GM12891 (cell line): Measurements from ENCODE around the gene SPATA33.

Source experiments
- DNase-seq: peaks from one replicate; pipeline ENCODE4 v3.0.0; 2011; ENCODE audit warnings: low spot score; ENCODE audit not compliant: insufficient read length
- FAIRE-seq: peaks from 2 replicates; lab custom pipeline; 2011; peaks lifted over from hg19 to GRCh38; lab: Jason Lieb, UNC
- PAX5 ChIP-seq: IDR thresholded peaks from 2 replicates; pipeline ENCODE4 v1.6.1; 2011; ENCODE audit warnings: low read length, moderate library complexity, mild to moderate bottlenecking; ENCODE audit not compliant: insufficient read depth, severe bottlenecking
- POLR2A ChIP-seq: IDR thresholded peaks from 2 replicates; pipeline ENCODE4 v1.6.1; 2011; ENCODE audit warnings: low read depth, low read length, control low read depth
- POLR2AphosphoS5 ChIP-seq: IDR thresholded peaks from 2 replicates; pipeline ENCODE4 v1.6.1; 2011; ENCODE audit warnings: low read depth, low read length, control low read depth
- POU2F2 ChIP-seq: IDR thresholded peaks from 2 replicates; pipeline ENCODE4 v1.6.1; 2011; ENCODE audit warnings: low read depth, mild to moderate bottlenecking, control low read depth, low read length, moderate library complexity
- SPI1 ChIP-seq: IDR thresholded peaks from 2 replicates; pipeline ENCODE4 v1.6.1; 2011; ENCODE audit warnings: low read depth, low read length, control low read depth
- TAF1 ChIP-seq: IDR thresholded peaks from 2 replicates; pipeline ENCODE4 v1.6.1; 2011; ENCODE audit warnings: low read depth, low read length, control low read depth

SPATA33 gene

DNA sequence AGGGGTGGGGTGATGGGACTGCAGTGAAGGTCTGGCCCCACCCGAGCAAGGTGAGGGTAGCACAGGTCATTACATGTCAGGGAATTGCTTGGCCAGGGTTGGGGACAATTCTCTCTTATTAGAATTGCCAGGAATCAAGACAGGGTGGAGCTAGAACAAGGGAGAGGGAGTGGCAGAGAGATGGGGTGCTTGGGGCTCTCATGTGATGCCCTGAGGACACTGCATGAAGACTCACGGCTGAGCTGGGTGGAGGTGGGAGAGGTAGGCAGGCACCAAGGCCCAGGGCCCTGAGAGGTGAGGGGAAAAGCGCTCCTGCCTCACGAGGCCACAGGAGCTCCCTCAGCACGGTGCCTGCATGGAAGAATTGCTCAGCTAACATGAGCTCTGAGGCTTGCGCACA lies 40.6 kb upstream of the SPATA33 start:
- TF ChIP-seq TAF1: no peak
- TF ChIP-seq POLR2A: no peak
- no peak for TF ChIP-seq POU2F2
- TF ChIP-seq SPI1: no peak
- TF ChIP-seq POLR2AphosphoS5: no peak
- TF ChIP-seq PAX5: no peak
- FAIRE-seq (no peak), DNase-seq (no peak)

DNA sequence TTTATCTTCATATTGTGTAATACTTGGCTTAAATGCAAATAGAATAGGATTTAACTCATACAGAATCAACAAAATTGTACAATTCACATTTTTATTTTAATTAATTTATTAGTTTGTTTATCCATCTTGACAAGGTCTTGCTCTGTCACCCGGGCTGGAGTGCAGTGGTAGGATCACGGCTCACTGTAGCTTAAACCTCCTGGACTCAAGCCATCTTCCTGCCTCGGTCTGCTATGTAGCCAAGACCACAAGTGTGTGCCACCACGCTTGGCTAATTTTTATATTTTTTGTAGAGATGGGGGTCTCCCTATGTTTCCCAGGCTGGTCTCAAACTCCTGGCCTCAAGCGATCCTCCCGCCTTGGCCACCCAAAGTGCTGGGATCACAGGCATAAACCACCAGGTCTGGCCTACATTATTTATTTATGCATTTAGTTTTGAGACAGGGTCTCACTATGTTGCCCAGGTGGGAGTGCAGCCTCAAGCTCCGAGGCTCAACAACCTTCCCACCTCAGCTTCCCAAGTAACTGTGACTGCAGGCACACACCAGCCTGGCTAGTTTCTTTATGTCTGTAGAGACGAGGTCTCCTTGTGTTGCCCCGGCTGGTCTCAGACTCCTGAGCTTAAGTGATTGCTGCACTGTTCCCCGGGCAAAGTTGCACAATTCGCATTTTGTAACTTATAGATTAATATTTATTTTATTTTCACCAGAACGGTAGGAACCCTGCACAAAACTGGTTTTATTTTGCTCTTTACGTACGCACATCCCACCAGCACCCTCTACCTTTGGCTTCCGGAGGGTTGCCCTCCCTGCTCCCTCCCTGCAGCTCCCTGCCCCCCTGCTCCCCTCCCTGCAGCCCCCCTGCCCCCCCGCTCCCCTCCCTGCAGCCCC lies 39.3 kb upstream of the SPATA33 start:
- DNase-seq (no peak), FAIRE-seq (no peak)
- no peak for TF ChIP-seq POU2F2
- no peak for TF ChIP-seq POLR2AphosphoS5
- no peak for TF ChIP-seq SPI1
- TF ChIP-seq POLR2A: no peak
- no peak for TF ChIP-seq PAX5
- no peak for TF ChIP-seq TAF1

- TF ChIP-seq PAX5 (no peak), POLR2A (no peak), POU2F2 (no peak), POLR2AphosphoS5 (no peak), TAF1 (no peak), SPI1 (no peak)
- FAIRE-seq (no peak), DNase-seq (no peak)
Observed at GRCh38 chr16:89619840-89620239, 37.8 kb upstream of the SPATA33 start.

DNA sequence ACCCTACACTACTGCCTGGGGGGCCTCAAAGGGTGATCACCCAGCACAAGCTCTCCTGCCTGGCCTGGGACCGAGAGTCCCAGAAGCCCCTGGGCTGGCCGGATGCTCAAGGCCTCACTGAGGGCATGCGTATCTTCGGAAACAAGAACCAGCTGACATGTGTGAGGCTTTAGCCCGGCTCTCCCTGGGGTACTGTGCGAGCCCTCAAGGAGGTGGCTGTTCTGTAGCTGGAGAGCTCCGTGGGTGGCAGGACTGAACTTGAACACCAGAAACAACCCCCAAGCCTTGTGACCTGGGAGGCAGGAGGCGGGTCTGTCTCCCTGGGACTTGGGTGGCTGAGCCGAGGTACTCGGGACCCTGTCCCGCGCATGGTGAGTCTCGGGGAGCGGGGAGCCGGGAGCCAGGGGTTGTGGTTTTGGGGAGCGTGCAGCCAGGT lies 37.2 kb upstream of the SPATA33 start:
- TF ChIP-seq POLR2AphosphoS5 (no peak), PAX5 (no peak), SPI1 (no peak), POU2F2 (no peak), POLR2A (no peak), TAF1 (no peak)
- FAIRE-seq (no peak), DNase-seq (no peak)

- DNase-seq: no peak
- no peak for FAIRE-seq
- TF ChIP-seq POLR2AphosphoS5: no peak
- TF ChIP-seq POU2F2: no peak
- TF ChIP-seq SPI1: no peak
- no peak for TF ChIP-seq TAF1
- TF ChIP-seq POLR2A: no peak
- TF ChIP-seq PAX5: no peak
Observed at GRCh38 chr16:89621136-89621697, 36.4 kb upstream of the SPATA33 start.

GRCh38 chr16:89621698-89622409 lies 35.8 kb upstream of the SPATA33 start:
- DNase-seq (no peak), FAIRE-seq (no peak)
- TF ChIP-seq PAX5: no peak
- no peak for TF ChIP-seq TAF1

GRCh38 chr16:89623511-89624261 lies 34.0 kb upstream of the SPATA33 start:
- no peak for TF ChIP-seq SPI1
- no peak for TF ChIP-seq POU2F2
- no peak for TF ChIP-seq POLR2A
- no peak for TF ChIP-seq TAF1
- TF ChIP-seq POLR2AphosphoS5: no peak
- TF ChIP-seq PAX5: no peak
- FAIRE-seq (no peak), DNase-seq (no peak)

GRCh38 chr16:89624777-89625761 lies 32.6 kb upstream of the SPATA33 start:
- no peak for FAIRE-seq
- DNase-seq: no peak
- TF ChIP-seq POLR2AphosphoS5: no peak
- no peak for TF ChIP-seq SPI1
- no peak for TF ChIP-seq PAX5
- no peak for TF ChIP-seq POU2F2
- TF ChIP-seq TAF1: no peak
- TF ChIP-seq POLR2A: no peak
